ENCODE results near the gene DHRS4.

DNA sequence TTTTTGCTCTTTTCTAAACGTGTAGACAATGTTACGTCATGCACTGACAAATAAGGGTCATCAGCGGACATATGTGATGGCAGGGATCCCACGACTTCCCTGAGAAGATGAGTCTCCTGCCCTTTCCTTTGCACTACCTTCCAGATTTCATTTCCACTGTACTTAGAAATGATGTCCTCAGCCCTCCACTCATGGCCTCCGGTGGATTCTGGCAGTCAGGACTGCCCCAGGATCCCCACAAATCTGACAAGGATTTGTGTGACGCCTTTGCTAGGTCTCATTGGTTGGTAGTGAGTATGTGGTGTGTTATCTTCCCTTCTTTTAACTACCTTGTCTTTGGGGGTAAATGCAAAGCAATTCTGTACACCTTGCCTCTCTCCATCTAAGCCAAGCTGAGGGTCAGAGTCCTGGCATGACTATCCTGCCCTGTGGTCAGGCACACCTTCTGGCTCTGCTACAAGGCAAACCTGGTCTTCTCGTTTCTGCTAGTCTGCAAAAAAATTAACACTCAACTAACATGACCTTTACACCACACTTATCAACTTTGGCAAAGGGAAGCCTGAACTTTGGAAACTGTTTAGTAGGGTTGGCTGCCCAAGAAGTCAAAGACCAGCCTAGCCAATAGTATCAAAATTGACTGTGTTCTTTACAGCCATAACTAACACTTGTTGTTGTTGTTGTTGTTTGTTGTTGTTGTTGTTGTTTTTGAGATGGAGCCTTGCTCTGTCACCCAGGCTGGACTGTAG, 17.3 kb upstream of the DHRS4 start:
- TF ChIP-seq YY1 (IDR thresholded peaks at IDR 0.05; ENCODE audit: insufficient read depth, insufficient read length): no peak
- TF ChIP-seq ZNF274 (IDR thresholded peaks at IDR 0.05; ENCODE audit: low read depth, low read length): no peak
- TF ChIP-seq SUZ12 (IDR thresholded peaks at IDR 0.05; ENCODE audit: extremely low read depth, insufficient read depth, insufficient read length): no peak

Data from NT2/D1 (cell line).